ENCODE measurements around the gene ASB1. TPM values are rescaled to one million over a fixed set of nuclear protein-coding genes. Genes with fewer than 3 reads are reported as not detected.

The ASB1 gene
- total and polyA plus RNA-seq, 2 of the 13 experiments (the other 11 are each of a cell fraction or from before 2014, with no cell fraction given) = 48.6 to 49.2 TPM

DNA sequence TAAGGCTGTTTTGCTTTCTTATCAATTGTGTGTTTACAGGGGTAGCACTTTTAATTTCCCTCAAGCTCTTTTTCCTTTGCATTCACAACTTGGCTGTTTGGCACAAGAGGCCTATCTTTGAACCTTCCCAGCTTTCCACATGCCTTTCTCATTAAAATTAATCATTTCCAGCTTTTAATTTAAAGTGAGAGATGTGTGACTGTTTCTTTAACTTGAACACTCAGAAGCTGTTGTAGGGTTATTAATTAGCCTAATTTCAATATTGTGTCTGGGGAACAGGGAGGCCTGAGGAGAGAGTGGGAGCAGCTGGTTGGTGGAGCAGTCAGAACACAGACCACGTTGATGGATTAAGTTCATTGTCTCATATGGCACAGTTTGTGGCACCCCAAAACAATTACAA, 4.7 kb downstream of the ASB1 start:
- Histone ChIP-seq H2AFZ (ENCODE audit: low read length) (no peak overlapping the region), H3K4me2 (ENCODE audit: low read depth, low read length) (no peak overlapping the region), H3K27me3 (ENCODE audit: control insufficient read depth in 1 of 2, insufficient read depth in 2 of 2, low read length in 2 of 2) (no peaks in the 10 kb centered on the region; a peak in 1 of 5 replicates), H3K9ac (ENCODE audit: insufficient read depth, low read depth, low read length) (no peak overlapping the region), H3K4me3 (replicated peaks in 1 of 3; ENCODE audit: insufficient read depth in 1 of 3, low read depth in 2 of 3, low read length in 3 of 3) (no peak overlapping the region), H3K79me2 (ENCODE audit: insufficient read depth, low read length) (peaks cover 92% of the 10 kb centered on the region), H3K27ac (ENCODE audit: extremely low read length, insufficient read depth, low read length) (no peak overlapping the region), H3K4me1 (ENCODE audit: insufficient read depth, low read length) (peaks cover 76% of the 10 kb centered on the region), H3K9me3 (ENCODE audit: low read length) (no peaks in the 10 kb centered on the region), H4K20me1 (ENCODE audit: insufficient read depth, low read length) (peaks cover 28% of the 10 kb centered on the region), H3K36me3 (replicated peaks in 1 of 2; ENCODE audit: control insufficient read depth in 1 of 2, insufficient read depth in 2 of 2, low read length in 2 of 2) (peaks cover 27 to 45% of the 10 kb centered on the region in 2 experiments)
- ChIA-PET CTCF (ENCODE audit: low intra/inter-chr PET ratio, low total read pairs) (no interaction called here), POLR2A (interaction anchor here (1.9 kb wide), 1 partner anchor 10 kb away, joined by 7 read pairs; no protein-coding TSS in a partner anchor)
- DNase-seq (ENCODE audit: low spot score) (no peak), FAIRE-seq (no peak), ATAC-seq (no peak)
- in situ Hi-C loops (cut with HindIII; ENCODE audit: extremely low pct_ligation_motif_present, low pct_unique_long_range_greater_than_20kb) (no loop called here), intact Hi-C loops (cut with micrococcal nuclease; ENCODE audit: unreplicated experiment) (no loop called here)
- 86% methylated on average over 1 of the region's 1 CpG for WGBS (ENCODE audit: low lambda C conversion rate)
- no TSS peak for BruUV-seq (replicated peaks)
- TF ChIP-seq, protein P1, sequence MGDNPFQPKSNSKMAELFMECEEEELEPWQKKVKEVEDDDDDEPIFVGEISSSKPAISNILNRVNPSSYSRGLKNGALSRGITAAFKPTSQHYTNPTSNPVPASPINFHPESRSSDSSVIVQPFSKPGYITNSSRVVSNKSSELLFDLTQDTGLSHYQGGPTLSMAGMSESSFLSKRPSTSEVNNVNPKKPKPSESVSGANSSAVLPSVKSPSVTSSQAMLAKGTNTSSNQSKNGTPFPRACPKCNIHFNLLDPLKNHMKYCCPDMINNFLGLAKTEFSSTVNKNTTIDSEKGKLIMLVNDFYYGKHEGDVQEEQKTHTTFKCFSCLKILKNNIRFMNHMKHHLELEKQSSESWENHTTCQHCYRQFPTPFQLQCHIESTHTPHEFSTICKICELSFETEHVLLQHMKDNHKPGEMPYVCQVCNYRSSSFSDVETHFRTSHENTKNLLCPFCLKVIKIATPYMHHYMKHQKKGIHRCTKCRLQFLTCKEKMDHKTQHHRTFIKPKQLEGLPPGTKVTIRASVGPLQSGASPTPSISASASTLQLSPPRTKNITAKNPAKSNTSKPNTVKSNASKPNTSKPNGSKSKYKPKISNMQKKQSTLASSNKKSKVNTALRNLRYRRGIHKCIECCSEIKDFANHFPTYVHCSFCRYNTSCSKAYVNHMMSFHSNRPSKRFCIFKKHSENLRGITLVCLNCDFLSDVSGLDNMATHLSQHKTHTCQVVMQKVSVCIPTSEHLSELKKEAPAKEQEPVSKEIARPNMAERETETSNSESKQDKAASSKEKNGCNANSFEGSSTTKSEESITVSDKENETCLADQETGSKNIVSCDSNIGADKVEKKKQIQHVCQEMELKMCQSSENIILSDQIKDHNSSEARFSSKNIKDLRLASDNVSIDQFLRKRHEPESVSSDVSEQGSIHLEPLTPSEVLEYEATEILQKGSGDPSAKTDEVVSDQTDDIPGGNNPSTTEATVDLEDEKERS (CRISPR knock-in tag; IDR thresholded peaks at IDR 0.05) = no peak
- TF ChIP-seq MIER3 (CRISPR knock-in tag; IDR thresholded peaks at IDR 0.05; ENCODE audit: borderline replicate concordance) = no peak
- TF ChIP-seq, protein P2, sequence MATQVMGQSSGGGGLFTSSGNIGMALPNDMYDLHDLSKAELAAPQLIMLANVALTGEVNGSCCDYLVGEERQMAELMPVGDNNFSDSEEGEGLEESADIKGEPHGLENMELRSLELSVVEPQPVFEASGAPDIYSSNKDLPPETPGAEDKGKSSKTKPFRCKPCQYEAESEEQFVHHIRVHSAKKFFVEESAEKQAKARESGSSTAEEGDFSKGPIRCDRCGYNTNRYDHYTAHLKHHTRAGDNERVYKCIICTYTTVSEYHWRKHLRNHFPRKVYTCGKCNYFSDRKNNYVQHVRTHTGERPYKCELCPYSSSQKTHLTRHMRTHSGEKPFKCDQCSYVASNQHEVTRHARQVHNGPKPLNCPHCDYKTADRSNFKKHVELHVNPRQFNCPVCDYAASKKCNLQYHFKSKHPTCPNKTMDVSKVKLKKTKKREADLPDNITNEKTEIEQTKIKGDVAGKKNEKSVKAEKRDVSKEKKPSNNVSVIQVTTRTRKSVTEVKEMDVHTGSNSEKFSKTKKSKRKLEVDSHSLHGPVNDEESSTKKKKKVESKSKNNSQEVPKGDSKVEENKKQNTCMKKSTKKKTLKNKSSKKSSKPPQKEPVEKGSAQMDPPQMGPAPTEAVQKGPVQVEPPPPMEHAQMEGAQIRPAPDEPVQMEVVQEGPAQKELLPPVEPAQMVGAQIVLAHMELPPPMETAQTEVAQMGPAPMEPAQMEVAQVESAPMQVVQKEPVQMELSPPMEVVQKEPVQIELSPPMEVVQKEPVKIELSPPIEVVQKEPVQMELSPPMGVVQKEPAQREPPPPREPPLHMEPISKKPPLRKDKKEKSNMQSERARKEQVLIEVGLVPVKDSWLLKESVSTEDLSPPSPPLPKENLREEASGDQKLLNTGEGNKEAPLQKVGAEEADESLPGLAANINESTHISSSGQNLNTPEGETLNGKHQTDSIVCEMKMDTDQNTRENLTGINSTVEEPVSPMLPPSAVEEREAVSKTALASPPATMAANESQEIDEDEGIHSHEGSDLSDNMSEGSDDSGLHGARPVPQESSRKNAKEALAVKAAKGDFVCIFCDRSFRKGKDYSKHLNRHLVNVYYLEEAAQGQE (IDR thresholded peaks at IDR 0.05; ENCODE audit: borderline replicate concordance in 1 of 2, low read depth in 1 of 2, low read length in 2 of 2) = no peak
- TF ChIP-seq, protein P3, sequence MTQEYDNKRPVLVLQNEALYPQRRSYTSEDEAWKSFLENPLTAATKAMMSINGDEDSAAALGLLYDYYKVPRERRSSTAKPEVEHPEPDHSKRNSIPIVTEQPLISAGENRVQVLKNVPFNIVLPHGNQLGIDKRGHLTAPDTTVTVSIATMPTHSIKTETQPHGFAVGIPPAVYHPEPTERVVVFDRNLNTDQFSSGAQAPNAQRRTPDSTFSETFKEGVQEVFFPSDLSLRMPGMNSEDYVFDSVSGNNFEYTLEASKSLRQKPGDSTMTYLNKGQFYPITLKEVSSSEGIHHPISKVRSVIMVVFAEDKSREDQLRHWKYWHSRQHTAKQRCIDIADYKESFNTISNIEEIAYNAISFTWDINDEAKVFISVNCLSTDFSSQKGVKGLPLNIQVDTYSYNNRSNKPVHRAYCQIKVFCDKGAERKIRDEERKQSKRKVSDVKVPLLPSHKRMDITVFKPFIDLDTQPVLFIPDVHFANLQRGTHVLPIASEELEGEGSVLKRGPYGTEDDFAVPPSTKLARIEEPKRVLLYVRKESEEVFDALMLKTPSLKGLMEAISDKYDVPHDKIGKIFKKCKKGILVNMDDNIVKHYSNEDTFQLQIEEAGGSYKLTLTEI (CRISPR knock-in tag; conservative IDR thresholded peaks at IDR 0.05) = no peak
- no peak for TF ChIP-seq ZMYM2 (CRISPR knock-in tag; IDR thresholded peaks at IDR 0.05)
- no peak for TF ChIP-seq ZNF496 (CRISPR knock-in tag; IDR thresholded peaks at IDR 0.05; ENCODE audit: insufficient replicate concordance)
- TF ChIP-seq, protein P4, sequence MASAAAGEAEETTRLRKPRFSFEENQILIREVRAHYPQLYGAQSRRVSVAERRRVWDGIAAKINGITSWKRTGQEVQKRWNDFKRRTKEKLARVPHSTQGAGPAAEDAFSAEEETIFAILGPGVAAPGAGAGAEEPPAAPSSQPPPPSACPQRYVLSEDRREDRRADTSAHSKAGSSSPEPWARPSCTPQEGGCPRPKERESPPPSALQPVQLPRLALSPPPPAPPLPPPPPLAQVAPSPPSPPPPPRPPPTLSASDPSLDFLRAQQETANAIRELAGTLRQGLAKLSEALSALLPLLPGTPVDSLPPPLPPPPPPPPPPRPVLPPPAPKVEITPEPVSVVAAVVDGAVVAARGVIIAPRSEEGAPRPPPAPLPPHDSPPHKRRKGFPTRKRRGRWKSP (CRISPR knock-in tag; IDR thresholded peaks at IDR 0.05) = no peak
- no peak for TF ChIP-seq THYN1 (CRISPR knock-in tag; IDR thresholded peaks at IDR 0.05; ENCODE audit: borderline replicate concordance, low read depth)
- TF ChIP-seq SRSF9 (IDR thresholded peaks at IDR 0.05; ENCODE audit: borderline replicate concordance, insufficient read depth, low read depth, low read length, poor library complexity, severe bottlenecking) = no peak
- TF ChIP-seq, protein P5, sequence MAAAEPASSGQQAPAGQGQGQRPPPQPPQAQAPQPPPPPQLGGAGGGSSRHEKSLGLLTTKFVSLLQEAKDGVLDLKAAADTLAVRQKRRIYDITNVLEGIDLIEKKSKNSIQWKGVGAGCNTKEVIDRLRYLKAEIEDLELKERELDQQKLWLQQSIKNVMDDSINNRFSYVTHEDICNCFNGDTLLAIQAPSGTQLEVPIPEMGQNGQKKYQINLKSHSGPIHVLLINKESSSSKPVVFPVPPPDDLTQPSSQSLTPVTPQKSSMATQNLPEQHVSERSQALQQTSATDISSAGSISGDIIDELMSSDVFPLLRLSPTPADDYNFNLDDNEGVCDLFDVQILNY (CRISPR knock-in tag; conservative IDR thresholded peaks at IDR 0.05) = no peak
- TF ChIP-seq HIVEP1 (CRISPR knock-in tag; IDR thresholded peaks at IDR 0.05) = no peak

Data from HepG2 (cell line).